HG03097 (cell line): ENCODE data around the gene SOX6.

ENCODE experiments used
- ATAC-seq: cut with Tn5 transposase; IDR thresholded peaks from one replicate; pipeline ENCODE4 v1.9.1; 2021; ENCODE audit not compliant: unreplicated experiment, low FRiP score

Gene SOX6

GRCh38 chr11:16365581-16366228 is 9.4 kb upstream of the SOX6 start:
- ATAC-seq: no peak

GRCh38 chr11:16364254-16364653 is 7.9 kb upstream of the SOX6 start:
- no peak for ATAC-seq

GRCh38 chr11:16363706-16364105 is 7.4 kb upstream of the SOX6 start:
- no peak for ATAC-seq

- no peak for ATAC-seq
These were observed 4.9 kb upstream of the SOX6 start for GRCh38 chr11:16361108-16361865.

- no peak for ATAC-seq
These were observed 3.0 kb upstream of the SOX6 start for GRCh38 chr11:16359369-16359768.

- no peak for ATAC-seq
These were observed 2.4 kb upstream of the SOX6 start for GRCh38 chr11:16358726-16359125.

- ATAC-seq: no peak
These were observed 1.4 kb upstream of the SOX6 start for GRCh38 chr11:16357775-16358174.

GRCh38 chr11:16356761-16357393 is 531 bp upstream of the SOX6 start:
- ATAC-seq: no peak

GRCh38 chr11:16352707-16353106 is 3.6 kb downstream of the SOX6 start:
- no peak for ATAC-seq

- no peak for ATAC-seq
These were observed 6.2 kb downstream of the SOX6 start for GRCh38 chr11:16350125-16350524.

- no peak for ATAC-seq
These were observed 8.2 kb downstream of the SOX6 start for GRCh38 chr11:16347928-16348685.

GRCh38 chr11:16346975-16347374 is 9.4 kb downstream of the SOX6 start:
- no peak for ATAC-seq

- no peak for ATAC-seq
These were observed 14.5 kb downstream of the SOX6 start for GRCh38 chr11:16341853-16342252.

GRCh38 chr11:16338393-16338792 is 18.0 kb downstream of the SOX6 start:
- ATAC-seq: no peak

- no peak for ATAC-seq
These were observed 18.7 kb downstream of the SOX6 start for GRCh38 chr11:16337421-16338213.

- ATAC-seq: no peak
These were observed 19.6 kb downstream of the SOX6 start for GRCh38 chr11:16336721-16337120.

GRCh38 chr11:16336204-16336603 is 20.1 kb downstream of the SOX6 start:
- ATAC-seq: no peak

GRCh38 chr11:16335236-16335962 is 20.9 kb downstream of the SOX6 start:
- ATAC-seq: no peak

- no peak for ATAC-seq
These were observed 29.6 kb downstream of the SOX6 start for GRCh38 chr11:16326679-16327297.
